Stimulated activated CD8-positive, alpha-beta memory T cell treated with anti-CD3 and anti-CD28 coated beads, Interleukin-7, amount 100 ng/mL, for 4 hours (primary cell): ENCODE data around the gene SCYGR8.

Source experiments
- DNase-seq, 2 donors: peaks; one replicate each; pipeline ENCODE4 v3.0.0-alpha.2; 2020; ENCODE audit warnings: low read depth in 2 of 2

The SCYGR8 gene

DNA sequence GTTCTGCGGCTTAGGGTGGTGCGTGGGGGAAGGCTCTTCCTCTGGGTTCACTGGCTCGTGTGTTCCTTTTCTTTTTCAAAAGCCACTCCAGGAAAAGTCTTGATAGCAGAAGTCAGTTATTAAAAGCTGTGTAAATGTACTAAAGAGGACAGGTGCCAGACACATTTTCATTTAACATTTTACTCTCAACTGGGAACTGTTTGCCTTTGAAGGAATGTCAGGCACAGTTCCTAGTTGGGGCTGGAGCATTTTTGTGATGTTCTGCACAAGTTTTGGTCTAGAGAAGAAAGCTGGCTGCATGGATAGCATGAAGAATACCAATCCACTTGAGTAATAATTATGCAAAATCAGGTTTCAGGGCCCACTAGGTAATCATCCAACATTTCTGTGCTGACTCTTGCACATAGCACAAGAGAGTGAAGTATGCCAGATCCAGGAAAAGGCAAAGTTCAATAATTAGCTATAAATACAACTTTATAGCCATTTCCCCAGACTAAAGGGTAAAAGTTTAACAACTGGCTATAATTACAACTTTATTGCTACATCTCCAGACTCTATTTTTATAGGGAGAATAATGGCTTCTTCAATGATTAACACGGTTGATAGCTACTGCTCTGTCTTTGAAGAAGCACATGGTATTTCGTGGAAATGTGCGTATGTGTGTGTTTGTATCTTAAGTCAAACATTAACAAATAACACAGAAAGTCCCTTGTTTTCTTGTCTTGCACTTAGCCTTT, 16.2 kb downstream of the SCYGR8 start:
- DNase-seq: no peak

DNA sequence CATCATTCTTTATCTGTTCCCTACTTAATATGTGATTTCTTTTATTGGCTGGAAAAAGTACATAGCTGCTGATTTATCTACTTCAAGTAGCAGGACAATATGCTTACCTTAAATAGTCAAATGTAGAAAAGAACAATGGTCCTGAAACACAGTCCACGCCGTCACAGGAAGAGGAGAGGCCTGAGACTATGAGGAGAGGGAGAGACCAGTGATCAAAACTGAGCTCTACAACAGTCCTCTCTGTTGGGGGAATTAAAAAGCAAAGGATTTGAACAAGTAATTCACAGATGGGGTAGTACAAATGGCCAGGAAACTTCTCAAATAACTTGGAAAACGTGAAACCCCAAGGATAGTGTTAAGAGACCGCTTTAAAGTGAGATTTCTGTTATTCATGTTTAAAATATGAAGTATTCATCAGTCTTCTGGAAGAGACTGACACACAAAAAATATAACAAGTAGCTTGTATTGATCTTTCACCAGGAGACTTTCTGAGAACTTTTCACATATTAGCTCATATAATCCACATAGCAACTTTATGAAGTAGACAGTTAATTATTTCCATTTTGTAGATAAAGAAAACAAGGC, 20.2 kb downstream of the SCYGR8 start:
- no peak for DNase-seq

DNA sequence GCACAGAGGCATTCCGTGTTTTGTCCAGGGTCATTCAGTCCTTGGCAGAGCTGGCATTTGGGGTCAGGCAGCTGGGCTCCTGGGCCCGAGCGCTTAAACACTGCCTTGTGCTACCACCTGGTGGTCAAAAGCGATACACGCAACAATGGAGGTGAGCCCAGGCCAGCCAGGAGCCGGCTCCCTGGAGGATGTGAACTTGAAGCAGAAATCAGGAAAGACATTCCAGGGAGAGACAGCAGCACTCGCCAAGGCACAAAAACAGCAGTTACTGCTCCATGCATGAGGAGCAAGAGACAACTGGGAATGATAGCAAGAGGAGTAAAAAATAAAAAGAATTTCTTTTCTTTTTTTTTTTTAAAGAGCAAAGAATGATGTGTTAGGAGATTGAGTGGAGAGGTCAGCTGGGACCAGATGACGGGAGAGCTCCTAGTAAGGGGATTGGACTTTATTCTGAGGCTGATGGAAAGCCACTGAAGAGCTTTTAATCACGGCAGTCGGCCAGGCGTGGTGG, 20.7 kb downstream of the SCYGR8 start:
- peak; percentile 12 to 29 for DNase-seq

DNA sequence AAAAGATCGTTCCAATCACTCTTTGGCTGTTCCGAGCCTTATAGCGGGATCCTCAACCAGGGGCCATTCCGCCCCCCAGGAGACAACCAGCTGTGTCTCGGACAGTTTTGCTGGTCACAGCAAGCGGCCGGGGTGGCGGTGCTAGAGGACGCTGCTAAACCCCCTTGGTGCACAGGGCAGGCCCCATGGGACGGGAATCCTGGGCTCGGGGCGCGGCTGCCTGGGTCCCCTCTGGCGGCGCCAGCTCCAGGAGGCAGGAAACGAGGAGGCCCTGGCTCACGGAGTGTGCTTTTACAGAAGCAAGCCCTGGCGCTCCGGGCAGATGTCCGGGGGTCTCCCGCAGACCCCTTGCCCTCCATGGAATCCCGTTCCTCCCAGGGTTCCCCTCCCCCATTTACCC, 22.1 kb downstream of the SCYGR8 start:
- no peak for DNase-seq

DNA sequence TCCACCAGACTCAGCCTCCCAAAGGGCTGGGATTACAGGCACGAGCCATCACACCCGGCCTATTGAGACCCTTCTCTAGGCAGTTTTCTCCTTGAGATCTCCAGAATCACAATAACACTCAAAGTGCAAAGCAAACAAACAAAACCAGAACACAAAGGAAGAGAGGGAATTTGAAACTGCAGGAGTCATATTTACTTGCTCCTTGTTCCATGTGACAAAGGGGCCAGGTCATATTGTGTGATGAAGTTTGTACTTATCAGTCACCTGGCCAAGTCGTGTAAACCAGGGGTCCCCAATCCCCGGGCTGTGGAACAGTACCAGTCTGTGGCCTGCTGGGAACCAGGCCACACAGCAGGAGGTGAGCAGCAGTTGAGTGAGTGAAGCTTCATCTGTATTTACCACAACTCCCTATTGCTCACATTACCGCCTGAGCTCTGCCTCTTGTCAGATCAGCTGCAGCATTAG, 26.5 kb downstream of the SCYGR8 start:
- no peak for DNase-seq

DNA sequence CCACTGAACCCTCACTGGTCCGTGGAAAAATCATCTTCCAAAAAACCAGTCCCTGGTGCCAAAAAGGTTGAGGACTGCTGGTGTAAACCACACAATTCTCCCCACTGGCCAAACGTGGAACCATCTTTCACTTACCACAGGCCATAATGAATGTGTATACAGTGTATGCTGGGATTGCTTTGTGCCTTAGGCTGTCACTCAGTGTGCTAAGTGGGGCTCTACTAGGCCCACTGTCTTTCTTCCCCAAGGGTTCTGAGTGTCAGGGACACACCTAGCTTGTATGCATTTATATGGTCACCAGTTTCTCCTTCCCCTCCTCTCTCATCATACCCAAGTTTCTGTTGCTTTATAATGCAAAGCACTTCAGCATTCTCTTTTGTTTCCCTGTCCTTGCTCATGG, 27.2 kb downstream of the SCYGR8 start:
- DNase-seq: no peak

DNA sequence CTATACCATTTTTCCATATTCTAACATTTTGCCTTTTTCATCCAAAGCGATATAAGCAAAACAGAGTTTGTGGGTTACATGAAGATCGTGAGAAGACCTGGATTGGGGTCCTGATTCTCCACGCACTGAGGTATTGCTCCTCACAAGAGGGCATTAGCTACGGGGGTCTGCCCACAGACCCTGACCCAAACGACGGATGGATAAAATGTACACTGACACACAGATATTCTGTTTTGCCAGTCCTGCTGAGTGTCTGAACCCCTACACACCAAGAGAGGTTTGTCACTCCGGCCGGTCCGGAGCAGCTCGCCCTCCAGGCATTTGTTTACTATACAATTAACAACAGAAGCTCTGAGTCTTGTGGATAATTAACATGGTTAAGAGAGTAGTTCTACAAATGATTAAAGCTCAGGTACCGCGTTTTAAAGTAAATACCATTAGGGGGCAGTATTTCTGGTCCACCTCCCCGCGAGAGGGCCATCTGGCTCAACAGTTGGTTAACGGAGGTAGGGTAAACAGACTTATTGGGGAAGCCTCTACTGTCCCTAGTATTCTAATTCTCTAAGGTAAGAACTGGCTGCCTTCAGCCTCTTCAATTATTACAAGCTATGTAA, 28.4 kb downstream of the SCYGR8 start:
- no peak for DNase-seq

DNA sequence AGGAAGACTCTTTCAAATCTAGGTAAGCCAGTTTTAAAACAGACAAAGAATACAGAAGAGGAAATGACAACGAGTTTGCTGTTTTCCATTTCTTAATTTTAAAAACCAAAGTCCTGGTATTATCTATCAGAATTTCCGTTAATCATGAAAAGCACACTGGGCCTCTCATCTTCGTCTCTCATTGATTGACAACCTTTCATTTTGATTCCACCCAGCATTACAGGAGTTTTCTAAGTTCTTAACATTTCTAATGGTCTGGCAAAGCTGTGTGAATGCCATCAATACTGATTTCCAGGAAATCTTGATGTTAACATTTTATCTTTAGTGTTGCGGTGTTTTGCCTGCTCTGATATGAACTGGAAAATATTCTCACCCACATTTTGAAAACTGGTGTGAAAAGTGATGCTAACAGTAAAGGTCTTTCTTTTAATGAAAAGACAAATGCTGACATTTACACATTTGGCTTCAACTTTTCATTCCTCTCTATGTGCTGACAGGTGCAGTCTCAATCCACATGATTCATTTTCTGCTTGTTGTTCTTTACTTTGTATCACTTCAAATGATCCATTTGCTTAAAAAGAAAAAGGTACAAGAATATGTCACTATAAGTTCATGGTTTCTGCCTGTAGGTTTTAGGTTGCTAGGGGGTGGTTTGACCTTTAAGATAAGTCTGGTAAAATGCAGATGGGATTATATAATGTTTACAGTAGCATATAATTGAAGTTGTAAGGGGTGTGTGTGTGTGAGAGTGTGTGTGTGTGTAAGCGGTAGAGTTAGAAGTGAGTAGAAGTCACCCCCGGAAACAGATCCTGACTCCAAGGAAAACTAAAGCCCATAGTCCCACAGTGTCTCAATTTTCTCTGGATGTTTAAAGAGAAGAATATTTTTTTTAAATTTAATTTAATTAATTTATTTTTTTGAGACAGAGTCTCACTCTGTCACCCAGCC, 29.5 kb downstream of the SCYGR8 start:
- no peak for DNase-seq

DNA sequence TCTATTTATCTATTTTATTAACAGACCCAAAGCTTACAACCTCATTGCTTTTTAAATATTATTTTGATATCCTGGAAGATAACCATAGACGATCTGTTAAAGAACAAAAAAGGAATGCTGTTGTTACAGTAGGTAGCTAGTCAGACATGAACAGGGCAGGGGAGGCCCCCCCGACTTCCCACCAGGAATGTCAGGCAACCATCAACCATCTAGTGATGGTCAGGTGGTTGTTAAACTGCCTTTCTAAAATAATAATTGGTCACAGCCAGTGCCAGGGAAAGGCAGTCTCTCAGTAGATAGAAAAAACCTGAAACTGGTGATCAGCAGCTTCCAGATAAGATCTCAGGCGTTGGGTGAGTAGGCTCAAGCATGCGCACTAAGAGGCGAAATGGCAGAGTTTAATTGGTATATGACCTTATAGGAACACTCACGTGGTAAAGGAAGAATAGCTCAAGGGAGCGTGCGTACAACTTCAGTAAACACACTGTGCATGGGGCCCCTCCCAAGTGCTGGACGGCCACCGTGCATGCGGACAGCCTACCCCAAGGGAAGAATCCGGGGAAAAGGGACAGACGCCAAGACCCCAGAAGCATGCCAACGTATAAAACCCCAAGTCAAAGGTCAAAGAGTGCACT, 35.4 kb downstream of the SCYGR8 start:
- DNase-seq: no peak

DNA sequence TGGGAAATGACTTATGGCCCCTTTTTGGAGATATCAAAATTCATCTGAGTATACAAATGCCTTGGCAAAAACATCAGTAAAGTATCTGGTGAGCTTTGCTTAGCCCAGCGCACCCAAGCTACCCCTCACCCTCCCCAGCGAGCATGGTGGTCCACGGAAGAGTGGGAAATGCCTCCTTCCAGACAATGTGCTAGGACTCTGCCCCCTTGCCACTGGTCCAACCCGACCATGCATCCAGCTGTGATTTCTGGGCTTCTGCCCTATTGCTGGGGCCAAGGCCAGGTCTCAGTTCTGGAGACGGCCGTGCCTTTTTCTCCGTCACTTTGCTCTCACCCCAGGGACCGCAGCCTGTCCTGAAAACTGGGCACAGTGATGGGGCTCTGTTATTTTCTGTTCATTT, 36.1 kb downstream of the SCYGR8 start:
- DNase-seq: no peak

DNA sequence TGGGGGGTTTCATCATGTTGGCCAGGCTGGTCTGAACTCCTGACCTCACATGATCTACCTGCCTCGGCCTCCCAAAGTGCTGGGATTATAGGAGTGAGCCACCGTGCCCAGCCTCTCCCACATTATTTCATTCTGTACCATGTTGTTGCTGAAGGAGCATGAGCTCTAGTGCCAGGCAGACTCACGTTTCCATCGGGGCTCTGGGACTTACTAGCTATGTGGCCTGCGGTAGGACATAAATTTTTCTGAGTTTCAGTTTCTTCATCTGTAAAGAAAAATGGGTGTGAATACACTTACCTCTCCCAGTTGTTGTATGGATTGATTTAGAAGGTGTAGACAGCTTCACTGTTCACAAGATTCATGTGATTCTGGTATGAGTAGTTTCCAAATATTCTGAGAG, 37.1 kb downstream of the SCYGR8 start:
- no peak for DNase-seq

DNA sequence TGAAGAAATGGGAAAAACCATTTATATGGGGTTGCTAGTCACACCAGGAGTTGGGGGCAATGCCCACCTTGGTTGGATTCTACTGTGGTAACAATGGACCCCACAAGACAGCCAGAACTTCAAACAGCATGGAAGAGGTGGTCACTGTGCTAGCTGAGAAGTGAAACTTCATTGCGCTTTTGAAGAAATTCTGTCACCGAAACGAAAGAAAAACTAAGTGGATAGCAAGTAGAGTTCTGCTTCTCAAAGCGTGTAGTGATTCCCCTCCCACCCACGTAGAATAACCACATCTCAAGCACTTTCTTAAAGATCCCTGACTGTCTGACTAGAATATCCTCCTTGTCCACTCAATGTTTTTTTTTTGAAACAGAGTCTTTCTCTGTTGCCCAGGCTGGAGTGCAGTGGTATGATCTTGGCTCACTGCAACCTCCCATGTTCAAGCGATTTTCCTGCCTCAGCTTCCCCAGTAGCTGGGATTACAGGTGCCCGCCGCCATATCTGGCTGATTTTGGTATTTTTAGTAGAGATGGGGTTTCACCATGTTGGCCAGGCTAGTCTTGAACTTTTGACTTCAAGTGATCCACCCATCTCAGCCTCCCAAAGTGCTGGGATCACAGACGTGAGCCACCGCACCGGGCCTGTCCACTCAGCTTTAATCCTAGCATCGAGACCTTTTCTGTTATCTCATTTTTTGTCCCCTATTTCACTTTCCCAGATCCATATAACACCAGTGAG, 37.9 kb downstream of the SCYGR8 start:
- DNase-seq: no peak

DNA sequence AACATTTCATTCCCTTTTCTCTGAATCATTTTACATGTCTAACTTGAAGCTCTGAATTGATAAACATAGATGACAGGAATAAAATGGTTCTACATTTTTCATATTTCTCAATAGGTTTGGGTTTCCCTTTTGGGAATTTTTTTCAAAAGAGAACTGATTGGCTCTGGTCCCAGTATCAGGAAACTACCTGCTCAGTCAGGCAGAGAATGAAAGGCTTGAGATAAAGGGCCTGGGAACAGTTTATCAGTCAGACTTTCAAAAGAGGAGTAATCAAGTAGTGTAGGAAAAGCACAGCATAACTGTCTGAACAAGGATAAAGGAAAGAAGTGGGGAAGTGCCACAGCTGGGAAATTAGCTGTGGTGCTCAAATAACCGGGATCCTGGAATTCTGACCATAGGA, 39.6 kb downstream of the SCYGR8 start:
- no peak for DNase-seq

DNA sequence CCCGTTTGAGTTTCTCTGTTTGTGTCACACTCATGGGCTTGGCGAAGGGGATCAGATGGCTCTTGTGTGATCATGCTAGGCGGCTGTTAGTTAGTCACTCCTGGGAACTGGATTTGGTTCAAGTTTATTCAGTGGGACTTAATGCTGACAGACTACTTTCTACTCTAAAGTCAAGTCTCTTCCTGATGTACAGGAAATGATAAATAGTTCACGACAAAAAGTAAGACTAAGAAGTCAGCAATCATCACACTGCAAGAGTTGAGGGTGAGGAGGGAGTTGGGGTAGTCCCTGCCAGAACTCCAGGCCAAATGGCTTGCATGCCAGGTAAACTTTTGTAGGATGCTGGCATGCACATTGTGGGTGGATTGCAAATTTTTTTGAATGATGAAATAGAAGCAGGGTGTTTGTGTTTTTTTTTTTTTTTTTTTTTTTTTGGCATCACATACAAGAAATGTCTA, 42.9 kb downstream of the SCYGR8 start:
- DNase-seq: no peak

DNA sequence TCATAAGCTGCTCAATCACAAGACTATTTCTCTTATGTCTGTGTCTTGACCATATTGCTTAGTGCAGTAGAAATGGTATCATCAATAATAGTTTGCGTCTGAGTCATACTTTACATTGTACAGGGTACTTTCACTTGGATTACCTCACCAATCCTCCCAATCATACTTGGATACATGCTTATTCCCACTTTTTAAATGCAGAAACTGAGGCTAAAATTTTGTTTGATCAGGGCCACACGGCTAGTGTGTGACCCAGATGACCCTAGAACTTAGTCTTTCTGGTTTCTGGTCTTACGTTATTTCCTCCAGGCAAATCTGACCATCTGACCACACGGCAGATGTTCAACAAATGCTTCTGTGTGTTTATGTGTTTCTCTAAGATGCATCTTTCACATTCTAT, 44.1 kb downstream of the SCYGR8 start:
- DNase-seq: no peak

DNA sequence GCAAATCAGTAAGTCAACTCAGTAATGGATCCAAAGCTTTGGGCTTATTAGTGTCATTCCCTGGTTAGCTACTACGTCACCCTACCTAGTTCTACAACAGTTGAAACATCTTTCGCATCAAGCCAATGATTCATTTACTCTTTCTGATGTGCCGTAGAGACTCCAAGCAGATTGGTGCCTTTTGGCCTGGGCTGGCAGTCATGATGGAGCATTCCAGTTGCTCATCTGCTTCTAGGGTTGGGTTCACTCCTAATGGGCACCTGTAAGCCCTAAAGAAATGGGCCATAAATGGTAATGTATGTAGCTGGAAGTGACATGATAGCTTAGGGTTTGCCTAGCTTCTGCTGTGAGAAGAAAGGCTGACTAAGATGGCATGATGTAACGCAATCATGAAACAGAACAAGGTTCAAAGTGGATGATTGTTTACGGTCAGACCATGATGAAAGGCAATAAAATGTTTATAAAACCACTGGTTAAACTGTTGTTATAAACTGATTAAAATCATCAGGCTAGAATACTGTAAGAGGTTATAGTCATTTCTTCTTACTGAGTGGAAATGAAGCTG, 47.5 kb downstream of the SCYGR8 start:
- no peak for DNase-seq
